Liver (tissue), 9 donors: ENCODE measurements around the gene PARVB. TPM values are rescaled to one million over a fixed set of nuclear protein-coding genes. Genes with fewer than 3 reads are reported as not detected.

Experiments used
- DNase-seq: peaks from one replicate; pipeline ENCODE4 v3.0.0-alpha.2; 2017; ENCODE audit warnings: low spot score
- H3K27ac ChIP-seq, 2 donors: one replicate each; pipeline ENCODE4 v1.7.0; 2013; ENCODE audit warnings: inconsistent platforms in 2 of 2, low read length in 2 of 2, control low read depth in 1 of 2, low read depth in 1 of 2, mild to moderate bottlenecking in 1 of 2
- H3K27me3 ChIP-seq, 4 donors: one replicate each; pipeline versions ENCODE4 v1.6.1 to v1.7.0; 2013; ENCODE audit warnings: low read length in 3 of 4, inconsistent platforms in 1 of 4, mild to moderate bottlenecking in 1 of 4, moderate library complexity in 1 of 4; ENCODE audit not compliant: control insufficient read depth in 4 of 4, insufficient read depth in 4 of 4
- H3K36me3 ChIP-seq, 4 donors: one replicate each; pipeline versions ENCODE4 v1.6.1 to v1.7.0; 2013; ENCODE audit warnings: low read length in 3 of 4, mild to moderate bottlenecking in 3 of 4, low read depth in 1 of 4, moderate library complexity in 1 of 4; ENCODE audit not compliant: control insufficient read depth in 4 of 4, insufficient read depth in 3 of 4
- H3K4me1 ChIP-seq, 4 donors: one replicate each; pipeline versions ENCODE4 v1.6.1 to v1.7.0; 2013; ENCODE audit warnings: low read length in 3 of 4, mild to moderate bottlenecking in 3 of 4, moderate library complexity in 1 of 4; ENCODE audit not compliant: control insufficient read depth in 4 of 4, insufficient read depth in 4 of 4
- H3K4me3 ChIP-seq, 3 donors: one replicate each; pipeline versions ENCODE4 v1.6.1 to v1.7.0; 2013; ENCODE audit warnings: low read length in 3 of 3, control low read depth in 1 of 3, low read depth in 1 of 3, mild to moderate bottlenecking in 1 of 3
- H3K9ac ChIP-seq, 2 donors: one replicate each; pipeline ENCODE4 v1.7.0; 2013; ENCODE audit warnings: low read length in 2 of 2, mild to moderate bottlenecking in 2 of 2, moderate library complexity in 2 of 2, control low read depth in 1 of 2, low read depth in 1 of 2
- H3K9me3 ChIP-seq, 4 donors: one replicate each; pipeline versions ENCODE4 v1.6.1 to v1.7.0; 2013; ENCODE audit warnings: low read length in 3 of 4; ENCODE audit not compliant: control insufficient read depth in 4 of 4
- CTCF ChIP-seq: fragments of 150-350 bp; IDR thresholded peaks from 2 replicates; pipeline ENCODE4 v1.5.1; 2017; ENCODE audit warnings: improper control_type of control experiment, low read depth, low read length; ENCODE audit not compliant: missing input control
- EGR1 ChIP-seq, 2 donors: IDR thresholded peaks; 2 replicates each; pipeline ENCODE4 v1.6.1; 2016 to 2018; ENCODE audit warnings: antibody characterized with exemption in 2 of 2, low read depth in 2 of 2
- FOXA1 ChIP-seq: IDR thresholded peaks from 2 replicates; pipeline ENCODE4 v1.6.1; 2016; ENCODE audit warnings: antibody characterized with exemption
- GABPA ChIP-seq, 2 donors: IDR thresholded peaks in 1 of 2; conservative IDR thresholded peaks in 1 of 2; 2 replicates each; pipeline ENCODE4 v1.6.1; 2016; ENCODE audit warnings: antibody characterized with exemption in 2 of 2, mild to moderate bottlenecking in 1 of 2, moderate library complexity in 1 of 2
- HNF4A ChIP-seq, 2 donors: conservative IDR thresholded peaks; 2 replicates each; pipeline ENCODE4 v1.6.1; 2016; ENCODE audit warnings: antibody characterized with exemption in 2 of 2, mild to moderate bottlenecking in 2 of 2
- HNF4G ChIP-seq: IDR thresholded peaks from 2 replicates; pipeline ENCODE4 v1.6.1; 2016; ENCODE audit warnings: antibody characterized with exemption
- NR2F2 ChIP-seq: IDR thresholded peaks from 2 replicates; pipeline ENCODE4 v1.6.1; 2016; ENCODE audit warnings: antibody characterized with exemption
- SP1 ChIP-seq: IDR thresholded peaks from 2 replicates; pipeline ENCODE4 v1.6.1; 2018; ENCODE audit warnings: antibody characterized with exemption, mild to moderate bottlenecking
- WGBS: extraction: QIAGEN DNeasy Blood & Tissue Kit; methylation state at CpG from one replicate; pipeline ENCODE4 v1.1.7; 2013; 5-methylcytosine and 5-hydroxymethylcytosine counted together
- polyA plus RNA-seq, 2 donors: library from polyadenylated mRNA; stranded (reverse) in 1 of 2; unstranded in 1 of 2; fragments of 200-250 nt in 1 of 2; fragments of >200 nt in 1 of 2; fragmentation: Nextera tagmentation in 1 of 2; extraction: Ambion mirVana in 1 of 2; gene quantifications; one replicate each; pipeline versions ENCODE4 v1.2.1 to v1.2.3, GENCODE V29; 2013 to 2015
- total RNA-seq, 2 donors: library from RNA; depleted of rRNA; stranded (reverse); fragments of >200 nt; gene quantifications; one replicate each; pipeline ENCODE4 v1.2.3, GENCODE V29; 2014
- TF ChIP-seq, protein P1 (sequence below): IDR thresholded peaks from 2 replicates; pipeline ENCODE4 v1.6.1; 2016; ENCODE audit warnings: antibody characterized with exemption
- TF ChIP-seq, protein P2 (sequence below): IDR thresholded peaks from 2 replicates; pipeline ENCODE4 v1.6.1; 2016; ENCODE audit warnings: antibody characterized with exemption, mild to moderate bottlenecking
- donor health status: healthy.
- donor health status: healthy.
- donor health status: healthy.
- donor health status: healthy.
- donor health status: healthy.

PARVB gene
- total and polyA plus RNA-seq, 4 donors: 3.2 to 55.5 (median 17.7) TPM

- TF ChIP-seq CTCF: no peak
- no peak for TF ChIP-seq SP1
- no peak for TF ChIP-seq FOXA1
- TF ChIP-seq EGR1 (IDR thresholded peaks at IDR 0.05; ENCODE audit: low read depth in 2 of 2): no peak
- no peak for TF ChIP-seq GABPA (IDR thresholded peaks at IDR 0.05 in 1 of 2, conservative IDR thresholded peaks at IDR 0.05 in 1 of 2)
- TF ChIP-seq NR2F2: no peak
- TF ChIP-seq HNF4G: no peak
Observed at GRCh38 chr22:44199164-44199563, 175.1 kb downstream of the PARVB start (continued).

DNA sequence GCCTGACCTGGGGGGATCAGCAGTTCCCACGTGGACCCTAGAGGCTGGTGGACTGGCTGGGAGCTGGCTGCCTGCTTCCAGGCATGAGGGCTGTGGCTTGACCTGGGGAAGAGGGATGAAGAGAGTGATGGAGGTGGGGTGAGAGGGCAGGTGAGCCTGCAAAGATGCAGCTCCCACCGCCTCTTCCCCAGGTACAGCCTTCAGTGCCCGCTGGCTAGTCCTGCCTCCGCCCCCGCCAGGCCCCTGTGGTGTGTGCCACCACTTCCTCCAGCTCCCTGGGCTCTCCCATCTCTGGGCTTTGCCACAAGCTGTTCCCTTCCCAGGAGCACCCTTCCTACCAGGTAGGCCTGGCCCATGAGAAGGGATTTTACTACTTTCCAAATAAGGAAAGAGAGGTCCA, 175.8 kb downstream of the PARVB start:
- no peak for DNase-seq
- Histone ChIP-seq H3K9me3 (no peaks in the 10 kb centered on the region), H3K27me3 (no peaks in the 10 kb centered on the region), H3K36me3 (peaks cover 0 to 2% (median 0%) of the 10 kb centered on the region in 4 donors), H3K4me3 (no peak overlapping the region), H3K27ac (no peak overlapping the region), H3K4me1 (no peaks in the 10 kb centered on the region), H3K9ac (no peak overlapping the region)
- TF ChIP-seq CTCF: no peak
- no peak for TF ChIP-seq EGR1 (IDR thresholded peaks at IDR 0.05; ENCODE audit: low read depth in 2 of 2)
- TF ChIP-seq, protein P1, sequence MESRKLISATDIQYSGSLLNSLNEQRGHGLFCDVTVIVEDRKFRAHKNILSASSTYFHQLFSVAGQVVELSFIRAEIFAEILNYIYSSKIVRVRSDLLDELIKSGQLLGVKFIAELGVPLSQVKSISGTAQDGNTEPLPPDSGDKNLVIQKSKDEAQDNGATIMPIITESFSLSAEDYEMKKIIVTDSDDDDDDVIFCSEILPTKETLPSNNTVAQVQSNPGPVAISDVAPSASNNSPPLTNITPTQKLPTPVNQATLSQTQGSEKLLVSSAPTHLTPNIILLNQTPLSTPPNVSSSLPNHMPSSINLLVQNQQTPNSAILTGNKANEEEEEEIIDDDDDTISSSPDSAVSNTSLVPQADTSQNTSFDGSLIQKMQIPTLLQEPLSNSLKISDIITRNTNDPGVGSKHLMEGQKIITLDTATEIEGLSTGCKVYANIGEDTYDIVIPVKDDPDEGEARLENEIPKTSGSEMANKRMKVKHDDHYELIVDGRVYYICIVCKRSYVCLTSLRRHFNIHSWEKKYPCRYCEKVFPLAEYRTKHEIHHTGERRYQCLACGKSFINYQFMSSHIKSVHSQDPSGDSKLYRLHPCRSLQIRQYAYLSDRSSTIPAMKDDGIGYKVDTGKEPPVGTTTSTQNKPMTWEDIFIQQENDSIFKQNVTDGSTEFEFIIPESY: no peak
- TF ChIP-seq, protein P2, sequence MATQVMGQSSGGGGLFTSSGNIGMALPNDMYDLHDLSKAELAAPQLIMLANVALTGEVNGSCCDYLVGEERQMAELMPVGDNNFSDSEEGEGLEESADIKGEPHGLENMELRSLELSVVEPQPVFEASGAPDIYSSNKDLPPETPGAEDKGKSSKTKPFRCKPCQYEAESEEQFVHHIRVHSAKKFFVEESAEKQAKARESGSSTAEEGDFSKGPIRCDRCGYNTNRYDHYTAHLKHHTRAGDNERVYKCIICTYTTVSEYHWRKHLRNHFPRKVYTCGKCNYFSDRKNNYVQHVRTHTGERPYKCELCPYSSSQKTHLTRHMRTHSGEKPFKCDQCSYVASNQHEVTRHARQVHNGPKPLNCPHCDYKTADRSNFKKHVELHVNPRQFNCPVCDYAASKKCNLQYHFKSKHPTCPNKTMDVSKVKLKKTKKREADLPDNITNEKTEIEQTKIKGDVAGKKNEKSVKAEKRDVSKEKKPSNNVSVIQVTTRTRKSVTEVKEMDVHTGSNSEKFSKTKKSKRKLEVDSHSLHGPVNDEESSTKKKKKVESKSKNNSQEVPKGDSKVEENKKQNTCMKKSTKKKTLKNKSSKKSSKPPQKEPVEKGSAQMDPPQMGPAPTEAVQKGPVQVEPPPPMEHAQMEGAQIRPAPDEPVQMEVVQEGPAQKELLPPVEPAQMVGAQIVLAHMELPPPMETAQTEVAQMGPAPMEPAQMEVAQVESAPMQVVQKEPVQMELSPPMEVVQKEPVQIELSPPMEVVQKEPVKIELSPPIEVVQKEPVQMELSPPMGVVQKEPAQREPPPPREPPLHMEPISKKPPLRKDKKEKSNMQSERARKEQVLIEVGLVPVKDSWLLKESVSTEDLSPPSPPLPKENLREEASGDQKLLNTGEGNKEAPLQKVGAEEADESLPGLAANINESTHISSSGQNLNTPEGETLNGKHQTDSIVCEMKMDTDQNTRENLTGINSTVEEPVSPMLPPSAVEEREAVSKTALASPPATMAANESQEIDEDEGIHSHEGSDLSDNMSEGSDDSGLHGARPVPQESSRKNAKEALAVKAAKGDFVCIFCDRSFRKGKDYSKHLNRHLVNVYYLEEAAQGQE: no peak
- TF ChIP-seq HNF4A (conservative IDR thresholded peaks at IDR 0.05): no peak
- 75% methylated on average over 5 of the region's 5 CpGs for WGBS
